GM12878 (cell line): ENCODE results near the gene SETDB1. TPM values are rescaled to one million over a fixed set of nuclear protein-coding genes. Genes with fewer than 3 reads are reported as not detected.

Source experiments
- BACH1 ChIP-seq: fragments of 450-650 bp; IDR thresholded peaks from 2 replicates; pipeline ENCODE4 v1.6.1; 2017; ENCODE audit warnings: mild to moderate bottlenecking, borderline replicate concordance
- CEBPB ChIP-seq, 2 experiments: fragments of 150-350 bp in 1 of 2; IDR thresholded peaks; 2 replicates each; pipeline ENCODE4 v1.6.1; 2012 to 2014; ENCODE audit warnings: low read depth in 2 of 2, low read length in 2 of 2, borderline replicate concordance in 1 of 2, inconsistent platforms in 1 of 2
- DPF2 ChIP-seq: fragments of 450-650 bp; IDR thresholded peaks from 2 replicates; pipeline ENCODE4 v1.6.1; 2017; ENCODE audit warnings: mild to moderate bottlenecking
- HDAC2 ChIP-seq: fragments of 200-600 bp; sonication (generic); IDR thresholded peaks from 2 replicates; pipeline ENCODE4 v1.6.1; 2017
- KDM1A ChIP-seq: fragments of 200-600 bp; sonication (generic); IDR thresholded peaks from 2 replicates; pipeline ENCODE4 v1.6.1; 2016; ENCODE audit warnings: borderline replicate concordance
- PAX8 ChIP-seq: fragments of 450-650 bp; IDR thresholded peaks from 2 replicates; pipeline ENCODE4 v1.6.1; 2017; ENCODE audit warnings: mild to moderate bottlenecking, moderate library complexity
- POLR2AphosphoS2 ChIP-seq: IDR thresholded peaks from 2 replicates; pipeline ENCODE4 v1.6.1; 2011; ENCODE audit warnings: low read depth, mild to moderate bottlenecking, low read length, improper control_type of control experiment, moderate library complexity
- POLR2AphosphoS5 ChIP-seq: IDR thresholded peaks from 2 replicates; pipeline ENCODE4 v1.6.1; 2011; ENCODE audit warnings: mild to moderate bottlenecking, low read length, inconsistent platforms
- SP1 ChIP-seq: IDR thresholded peaks from one replicate; pipeline ENCODE4 v1.6.1; 2011; ENCODE audit warnings: low read depth, low read length
- SUZ12 ChIP-seq: fragments of 200-600 bp; sonication (generic); IDR thresholded peaks from one replicate; pipeline ENCODE4 v1.6.1; 2018; ENCODE audit warnings: antibody characterized with exemption, mild to moderate bottlenecking; ENCODE audit not compliant: unreplicated experiment
- ZNF207 ChIP-seq: fragments of 450-650 bp; IDR thresholded peaks from 2 replicates; pipeline ENCODE4 v1.6.1; 2014; ENCODE audit warnings: antibody characterized with exemption, mild to moderate bottlenecking, borderline replicate concordance
- ZNF384 ChIP-seq: IDR thresholded peaks from 2 replicates; pipeline ENCODE4 v1.6.1; 2012; ENCODE audit warnings: low read depth, mild to moderate bottlenecking, low read length, improper control_type of control experiment, borderline replicate concordance
- ZNF687 ChIP-seq: fragments of 450-650 bp; IDR thresholded peaks from 2 replicates; pipeline ENCODE4 v1.6.1; 2017; ENCODE audit warnings: mild to moderate bottlenecking, moderate library complexity
- polyA plus RNA-seq, 11 experiments: library from polyadenylated mRNA; depleted of rRNA in 4 of 11; unstranded in 6 of 11; stranded (reverse) in 5 of 11; fragments of >200 nt; fragmentation: Nextera tagmentation in 4 of 11; fragmentation: Illumina TruSeq in 1 of 11; extraction: Ambion mirVana in 4 of 11; extraction: Trizol in 1 of 11; gene quantifications; 1 replicate in 1 of 11; 2 replicates in 10 of 11; pipeline versions ENCODE4 v1.2.1 to v1.2.3, GENCODE V29; 2011 to 2016; ENCODE audit warnings: inconsistent platforms in 2 of 11, missing spikeins in 2 of 11, low read depth in 1 of 11
- total RNA-seq, 4 experiments: library from RNA; depleted of rRNA in 3 of 4; stranded (reverse); fragments of >200 nt in 3 of 4; fragmentation: Illumina TruSeq in 1 of 4; extraction: Trizol in 1 of 4; gene quantifications; 2 replicates each; pipeline versions ENCODE4 v1.2.1 to v1.2.3, GENCODE V29; 2013 to 2021
- TF ChIP-seq, protein P1 (sequence below): IDR thresholded peaks from 2 replicates; pipeline ENCODE4 v1.6.1; 2012; ENCODE audit warnings: improper control_type of control experiment, low read depth, low read length; ENCODE audit not compliant: insufficient replicate concordance
- TF ChIP-seq, protein P2 (sequence below): IDR thresholded peaks from 2 replicates; pipeline ENCODE4 v1.6.1; 2011; ENCODE audit warnings: mild to moderate bottlenecking, low read depth, low read length, moderate library complexity; ENCODE audit not compliant: insufficient replicate concordance
- TF ChIP-seq, protein P3 (sequence below), 3 experiments: IDR thresholded peaks in 2 of 3; conservative IDR thresholded peaks in 1 of 3; 2 replicates each; pipeline ENCODE4 v1.5.1; 2011; ENCODE audit warnings: low read depth in 3 of 3, low read length in 3 of 3, mild to moderate bottlenecking in 3 of 3, control low read depth in 2 of 3, moderate library complexity in 2 of 3, inconsistent platforms in 1 of 3, mixed read lengths in 1 of 3; ENCODE audit not compliant: control insufficient read depth in 2 of 3, insufficient read depth in 1 of 3; ENCODE audit errors: extremely low read depth in 1 of 3

The SETDB1 gene
- total and polyA plus RNA-seq, 10 of the 15 experiments (the other 5 are each of a cell fraction or from before 2014, with no cell fraction given) = 14.3 to 56.7 (median 35.7) TPM

- TF ChIP-seq ZNF687 (no peak), SP1 (no peak), PAX8 (no peak), SUZ12 (no peak), HDAC2 (no peak), DPF2 (no peak), ZNF384 (no peak), POLR2AphosphoS2 (no peak), CEBPB (IDR thresholded peaks at IDR 0.05; ENCODE audit: borderline replicate concordance in 1 of 2, low read depth in 2 of 2, low read length in 2 of 2) (no peak), KDM1A (no peak), POLR2AphosphoS5 (0 out of 2 replicates have a peak, but pooled peaks have one; percentile 50), BACH1 (no peak), ZNF207 (0 out of 2 replicates have a peak, but pooled peaks have one; percentile 61)
- TF ChIP-seq, protein P1, sequence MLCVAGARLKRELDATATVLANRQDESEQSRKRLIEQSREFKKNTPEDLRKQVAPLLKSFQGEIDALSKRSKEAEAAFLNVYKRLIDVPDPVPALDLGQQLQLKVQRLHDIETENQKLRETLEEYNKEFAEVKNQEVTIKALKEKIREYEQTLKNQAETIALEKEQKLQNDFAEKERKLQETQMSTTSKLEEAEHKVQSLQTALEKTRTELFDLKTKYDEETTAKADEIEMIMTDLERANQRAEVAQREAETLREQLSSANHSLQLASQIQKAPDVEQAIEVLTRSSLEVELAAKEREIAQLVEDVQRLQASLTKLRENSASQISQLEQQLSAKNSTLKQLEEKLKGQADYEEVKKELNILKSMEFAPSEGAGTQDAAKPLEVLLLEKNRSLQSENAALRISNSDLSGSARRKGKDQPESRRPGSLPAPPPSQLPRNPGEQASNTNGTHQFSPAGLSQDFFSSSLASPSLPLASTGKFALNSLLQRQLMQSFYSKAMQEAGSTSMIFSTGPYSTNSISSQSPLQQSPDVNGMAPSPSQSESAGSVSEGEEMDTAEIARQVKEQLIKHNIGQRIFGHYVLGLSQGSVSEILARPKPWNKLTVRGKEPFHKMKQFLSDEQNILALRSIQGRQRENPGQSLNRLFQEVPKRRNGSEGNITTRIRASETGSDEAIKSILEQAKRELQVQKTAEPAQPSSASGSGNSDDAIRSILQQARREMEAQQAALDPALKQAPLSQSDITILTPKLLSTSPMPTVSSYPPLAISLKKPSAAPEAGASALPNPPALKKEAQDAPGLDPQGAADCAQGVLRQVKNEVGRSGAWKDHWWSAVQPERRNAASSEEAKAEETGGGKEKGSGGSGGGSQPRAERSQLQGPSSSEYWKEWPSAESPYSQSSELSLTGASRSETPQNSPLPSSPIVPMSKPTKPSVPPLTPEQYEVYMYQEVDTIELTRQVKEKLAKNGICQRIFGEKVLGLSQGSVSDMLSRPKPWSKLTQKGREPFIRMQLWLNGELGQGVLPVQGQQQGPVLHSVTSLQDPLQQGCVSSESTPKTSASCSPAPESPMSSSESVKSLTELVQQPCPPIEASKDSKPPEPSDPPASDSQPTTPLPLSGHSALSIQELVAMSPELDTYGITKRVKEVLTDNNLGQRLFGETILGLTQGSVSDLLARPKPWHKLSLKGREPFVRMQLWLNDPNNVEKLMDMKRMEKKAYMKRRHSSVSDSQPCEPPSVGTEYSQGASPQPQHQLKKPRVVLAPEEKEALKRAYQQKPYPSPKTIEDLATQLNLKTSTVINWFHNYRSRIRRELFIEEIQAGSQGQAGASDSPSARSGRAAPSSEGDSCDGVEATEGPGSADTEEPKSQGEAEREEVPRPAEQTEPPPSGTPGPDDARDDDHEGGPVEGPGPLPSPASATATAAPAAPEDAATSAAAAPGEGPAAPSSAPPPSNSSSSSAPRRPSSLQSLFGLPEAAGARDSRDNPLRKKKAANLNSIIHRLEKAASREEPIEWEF = no peak
- TF ChIP-seq, protein P2, sequence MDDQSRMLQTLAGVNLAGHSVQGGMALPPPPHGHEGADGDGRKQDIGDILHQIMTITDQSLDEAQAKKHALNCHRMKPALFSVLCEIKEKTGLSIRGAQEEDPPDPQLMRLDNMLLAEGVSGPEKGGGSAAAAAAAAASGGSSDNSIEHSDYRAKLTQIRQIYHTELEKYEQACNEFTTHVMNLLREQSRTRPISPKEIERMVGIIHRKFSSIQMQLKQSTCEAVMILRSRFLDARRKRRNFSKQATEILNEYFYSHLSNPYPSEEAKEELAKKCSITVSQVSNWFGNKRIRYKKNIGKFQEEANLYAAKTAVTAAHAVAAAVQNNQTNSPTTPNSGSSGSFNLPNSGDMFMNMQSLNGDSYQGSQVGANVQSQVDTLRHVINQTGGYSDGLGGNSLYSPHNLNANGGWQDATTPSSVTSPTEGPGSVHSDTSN = no peak
- TF ChIP-seq, protein P3, sequence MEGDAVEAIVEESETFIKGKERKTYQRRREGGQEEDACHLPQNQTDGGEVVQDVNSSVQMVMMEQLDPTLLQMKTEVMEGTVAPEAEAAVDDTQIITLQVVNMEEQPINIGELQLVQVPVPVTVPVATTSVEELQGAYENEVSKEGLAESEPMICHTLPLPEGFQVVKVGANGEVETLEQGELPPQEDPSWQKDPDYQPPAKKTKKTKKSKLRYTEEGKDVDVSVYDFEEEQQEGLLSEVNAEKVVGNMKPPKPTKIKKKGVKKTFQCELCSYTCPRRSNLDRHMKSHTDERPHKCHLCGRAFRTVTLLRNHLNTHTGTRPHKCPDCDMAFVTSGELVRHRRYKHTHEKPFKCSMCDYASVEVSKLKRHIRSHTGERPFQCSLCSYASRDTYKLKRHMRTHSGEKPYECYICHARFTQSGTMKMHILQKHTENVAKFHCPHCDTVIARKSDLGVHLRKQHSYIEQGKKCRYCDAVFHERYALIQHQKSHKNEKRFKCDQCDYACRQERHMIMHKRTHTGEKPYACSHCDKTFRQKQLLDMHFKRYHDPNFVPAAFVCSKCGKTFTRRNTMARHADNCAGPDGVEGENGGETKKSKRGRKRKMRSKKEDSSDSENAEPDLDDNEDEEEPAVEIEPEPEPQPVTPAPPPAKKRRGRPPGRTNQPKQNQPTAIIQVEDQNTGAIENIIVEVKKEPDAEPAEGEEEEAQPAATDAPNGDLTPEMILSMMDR (IDR thresholded peaks at IDR 0.05 in 2 of 3, conservative IDR thresholded peaks at IDR 0.05 in 1 of 3; ENCODE audit: control insufficient read depth in 2 of 3, extremely low read depth in 1 of 3, insufficient read depth in 1 of 3, low read depth in 3 of 3, low read length in 3 of 3) = peak; percentile 38 to 57 (median 43); a peak in 4 of 6 replicates
These were observed 80.3 kb downstream of the SETDB1 start, which contains the start of gene MINDY1 (continued) for GRCh38 chr1:151006327-151007052.
